Measurements from ENCODE around the gene AKAP12.
"Not testable (repeated sequence)": the region's sequence is repeated elsewhere in the genome, so short reads cannot be mapped to it uniquely, and the experiment has no call there.

The AKAP12 gene

GRCh38 chr6:151350442-151351145 lies 110.8 kb downstream of the AKAP12 start:
- DNase-seq: no peak

- DNase-seq: no peak
Measured at GRCh38 chr6:151351146-151351700, 111.5 kb downstream of the AKAP12 start.

DNA sequence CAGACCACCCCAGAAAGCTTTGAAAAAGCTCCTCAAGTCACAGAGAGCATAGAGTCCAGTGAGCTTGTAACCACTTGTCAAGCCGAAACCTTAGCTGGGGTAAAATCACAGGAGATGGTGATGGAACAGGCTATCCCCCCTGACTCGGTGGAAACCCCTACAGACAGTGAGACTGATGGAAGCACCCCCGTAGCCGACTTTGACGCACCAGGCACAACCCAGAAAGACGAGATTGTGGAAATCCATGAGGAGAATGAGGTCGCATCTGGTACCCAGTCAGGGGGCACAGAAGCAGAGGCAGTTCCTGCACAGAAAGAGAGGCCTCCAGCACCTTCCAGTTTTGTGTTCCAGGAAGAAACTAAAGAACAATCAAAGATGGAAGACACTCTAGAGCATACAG lies 112.0 kb downstream of the AKAP12 start:
- no peak for DNase-seq

DNA sequence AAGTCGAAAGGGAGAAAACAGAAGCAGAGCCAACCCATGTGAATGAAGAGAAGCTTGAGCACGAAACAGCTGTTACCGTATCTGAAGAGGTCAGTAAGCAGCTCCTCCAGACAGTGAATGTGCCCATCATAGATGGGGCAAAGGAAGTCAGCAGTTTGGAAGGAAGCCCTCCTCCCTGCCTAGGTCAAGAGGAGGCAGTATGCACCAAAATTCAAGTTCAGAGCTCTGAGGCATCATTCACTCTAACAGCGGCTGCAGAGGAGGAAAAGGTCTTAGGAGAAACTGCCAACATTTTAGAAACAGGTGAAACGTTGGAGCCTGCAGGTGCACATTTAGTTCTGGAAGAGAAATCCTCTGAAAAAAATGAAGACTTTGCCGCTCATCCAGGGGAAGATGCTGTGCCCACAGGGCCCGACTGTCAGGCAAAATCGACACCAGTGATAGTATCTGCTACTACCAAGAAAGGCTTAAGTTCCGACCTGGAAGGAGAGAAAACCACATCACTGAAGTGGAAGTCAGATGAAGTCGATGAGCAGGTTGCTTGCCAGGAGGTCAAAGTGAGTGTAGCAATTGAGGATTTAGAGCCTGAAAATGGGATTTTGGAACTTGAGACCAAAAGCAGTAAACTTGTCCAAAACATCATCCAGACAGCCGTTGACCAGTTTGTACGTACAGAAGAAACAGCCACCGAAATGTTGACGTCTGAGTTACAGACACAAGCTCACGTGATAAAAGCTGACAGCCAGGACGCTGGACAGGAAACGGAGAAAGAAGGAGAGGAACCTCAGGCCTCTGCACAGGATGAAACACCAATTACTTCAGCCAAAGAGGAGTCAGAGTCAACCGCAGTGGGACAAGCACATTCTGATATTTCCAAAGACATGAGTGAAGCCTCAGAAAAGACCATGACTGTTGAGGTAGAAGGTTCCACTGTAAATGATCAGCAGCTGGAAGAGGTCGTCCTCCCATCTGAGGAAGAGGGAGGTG lies 112.9 kb downstream of the AKAP12 start:
- no peak for DNase-seq

DNA sequence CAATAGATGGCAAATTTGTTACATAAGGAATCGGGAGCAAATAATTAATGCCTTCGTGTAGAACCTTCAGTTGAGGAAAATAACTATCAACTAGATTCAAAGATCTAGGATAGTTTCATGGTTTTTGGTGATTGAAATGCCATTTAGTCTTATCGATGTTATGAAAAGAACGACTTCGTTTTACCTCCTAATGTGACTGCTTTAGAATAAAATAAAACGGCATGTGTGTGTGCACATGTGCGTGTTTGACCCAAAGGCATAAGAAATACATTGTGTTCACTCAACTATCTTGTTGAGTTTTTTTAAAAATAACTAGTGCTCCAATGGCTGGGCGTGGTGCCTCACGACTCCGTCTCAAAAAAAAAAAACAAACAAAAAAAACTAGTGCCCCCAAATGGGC lies 114.0 kb downstream of the AKAP12 start:
- DNase-seq: no peak

- DNase-seq: not testable (repeated sequence)
Measured at GRCh38 chr6:151356983-151357382, 117.2 kb downstream of the AKAP12 start.

- no peak for DNase-seq
Measured at GRCh38 chr6:151357758-151358436, 118.1 kb downstream of the AKAP12 start.

- DNase-seq: no peak
Measured at GRCh38 chr6:151358475-151358874, 118.7 kb downstream of the AKAP12 start.

- DNase-seq: no peak
Measured at GRCh38 chr6:151359486-151359885, 119.7 kb downstream of the AKAP12 start.

DNA sequence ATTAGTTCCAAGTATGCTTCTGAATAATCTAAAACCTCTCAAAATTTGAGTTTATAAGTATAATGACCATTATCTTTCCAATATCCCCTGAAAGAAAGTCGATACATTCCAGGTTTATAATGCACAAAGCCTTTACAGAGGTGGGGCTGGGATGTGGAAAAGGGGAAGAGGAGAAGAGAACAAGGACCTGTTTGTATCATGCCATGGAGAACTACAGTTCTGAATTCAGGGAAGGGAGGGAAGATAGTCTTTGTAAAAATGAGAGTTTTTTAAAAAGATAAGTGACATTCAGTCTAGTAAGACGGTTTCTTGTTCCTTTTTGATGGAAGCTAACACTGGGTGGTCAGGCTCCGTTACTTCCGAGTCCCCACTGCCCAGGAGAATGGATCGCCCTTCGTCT lies 125.5 kb downstream of the AKAP12 start:
- DNase-seq: no peak

- no peak for DNase-seq
Measured at GRCh38 chr6:151370509-151371078, 130.8 kb downstream of the AKAP12 start.

DNA sequence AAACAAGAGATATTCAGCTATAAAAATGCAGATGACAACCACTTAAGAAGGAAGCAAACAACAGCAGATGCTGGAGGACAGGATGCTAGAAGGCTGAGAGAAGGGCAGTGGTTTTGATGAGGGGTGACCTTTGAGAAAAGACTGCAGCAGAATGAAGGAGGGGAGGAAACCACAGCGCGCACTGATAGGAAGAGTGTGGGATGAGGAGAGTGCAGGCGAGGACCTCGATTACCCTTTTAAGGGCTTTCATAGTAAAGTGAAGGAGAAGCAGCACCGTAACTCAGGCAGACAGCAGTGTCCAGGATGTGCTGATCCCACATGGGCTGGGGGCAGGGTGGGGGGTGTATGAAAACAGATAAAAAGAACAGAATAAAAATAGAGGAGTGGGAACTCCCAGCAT lies 132.4 kb downstream of the AKAP12 start:
- no peak for DNase-seq

DNA sequence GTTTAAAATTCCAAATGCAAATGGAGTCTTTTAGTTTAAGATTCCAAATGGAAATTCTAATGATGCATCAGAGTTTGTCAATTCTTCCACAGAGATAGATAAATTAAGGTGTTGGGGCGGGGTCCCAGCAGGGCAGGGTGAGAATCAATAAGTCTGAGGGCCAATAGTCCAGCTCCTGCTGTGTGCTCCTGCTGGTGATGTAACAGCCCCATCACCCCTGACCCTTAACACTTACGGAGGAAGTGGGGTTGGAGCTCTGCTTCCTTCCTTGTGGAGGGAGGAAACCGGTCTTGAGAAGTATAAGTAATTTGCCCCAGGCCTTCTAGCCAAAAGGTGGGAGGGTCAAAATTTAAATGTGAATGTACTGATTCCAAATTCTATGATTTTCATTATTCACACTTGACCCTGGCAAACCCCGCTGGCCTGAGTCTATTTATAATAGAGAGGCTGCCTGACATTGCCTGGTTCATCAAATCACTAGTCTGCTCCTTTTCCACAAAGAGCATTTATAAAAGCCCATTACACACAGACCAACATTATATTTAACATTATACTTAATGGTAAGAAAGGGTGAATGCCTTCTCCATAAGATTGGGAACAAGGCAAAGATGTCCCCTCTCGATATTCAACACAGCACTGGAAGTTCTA lies 134.4 kb downstream of the AKAP12 start:
- peak; percentile 35 to 48 for DNase-seq

DNA sequence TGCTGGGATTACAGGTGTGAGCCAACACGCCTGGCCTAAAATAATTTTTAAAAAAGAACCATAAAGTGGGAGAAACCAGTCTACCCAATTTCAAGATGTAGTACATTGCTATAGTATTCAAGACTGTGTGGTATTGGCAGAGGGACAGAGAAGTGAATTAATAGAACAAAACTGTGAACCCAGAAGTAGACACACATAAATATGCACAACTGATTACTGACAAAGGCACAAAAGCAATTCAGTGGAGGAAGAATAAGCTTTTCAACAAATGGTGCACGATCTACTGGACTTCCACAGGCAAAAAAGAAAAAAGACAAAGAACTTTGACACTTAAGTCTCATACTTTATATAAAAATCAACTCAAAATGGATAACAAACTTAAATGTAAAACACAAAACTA lies 136.1 kb downstream of the AKAP12 start:
- no peak for DNase-seq

DNA sequence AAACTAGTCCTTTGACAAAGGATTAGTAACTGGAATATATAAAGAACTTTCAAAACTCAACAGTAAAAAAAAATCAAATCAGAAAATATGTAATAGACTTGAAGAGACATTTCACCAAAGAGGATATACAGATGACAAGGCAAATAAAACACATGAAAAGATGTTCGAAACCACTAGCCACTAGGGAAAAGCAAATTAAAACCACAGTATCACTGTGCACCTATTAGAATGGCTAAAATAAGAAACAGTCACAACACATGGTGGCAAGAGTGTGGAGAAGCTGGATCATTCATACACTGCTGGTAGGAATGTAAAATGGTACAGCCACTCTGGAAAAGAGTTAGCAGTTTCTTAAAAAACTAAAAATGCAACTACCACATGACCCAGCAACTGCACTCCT lies 136.7 kb downstream of the AKAP12 start:
- DNase-seq: no peak

- no peak for DNase-seq
Measured at GRCh38 chr6:151377095-151377494, 137.3 kb downstream of the AKAP12 start.

- DNase-seq: peak; percentile 55 to 61
Measured at GRCh38 chr6:151379933-151380847, 140.4 kb downstream of the AKAP12 start.

GRCh38 chr6:151380848-151381205 lies 141.1 kb downstream of the AKAP12 start:
- DNase-seq: no peak

DNA sequence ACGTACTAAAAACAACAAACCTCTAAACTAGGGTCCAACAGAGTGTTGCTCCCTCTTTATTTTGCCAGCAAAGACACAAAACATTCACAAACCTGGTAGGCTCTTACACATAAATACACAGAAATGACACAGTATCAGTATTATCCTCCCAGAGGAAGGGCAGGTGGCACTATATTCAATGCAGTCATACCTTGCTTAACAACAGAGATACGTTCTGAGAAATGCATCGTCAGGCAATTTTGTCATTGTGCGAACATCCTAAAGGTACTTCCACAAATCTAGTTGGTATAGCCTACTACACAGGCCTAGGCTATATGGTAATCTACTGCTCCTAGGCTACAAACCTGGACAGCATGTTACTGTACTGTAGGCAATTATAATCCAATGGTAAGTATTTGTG lies 142.0 kb downstream of the AKAP12 start:
- no peak for DNase-seq

GRCh38 chr6:151382631-151383030 lies 142.9 kb downstream of the AKAP12 start:
- DNase-seq: not testable (repeated sequence)

DNA sequence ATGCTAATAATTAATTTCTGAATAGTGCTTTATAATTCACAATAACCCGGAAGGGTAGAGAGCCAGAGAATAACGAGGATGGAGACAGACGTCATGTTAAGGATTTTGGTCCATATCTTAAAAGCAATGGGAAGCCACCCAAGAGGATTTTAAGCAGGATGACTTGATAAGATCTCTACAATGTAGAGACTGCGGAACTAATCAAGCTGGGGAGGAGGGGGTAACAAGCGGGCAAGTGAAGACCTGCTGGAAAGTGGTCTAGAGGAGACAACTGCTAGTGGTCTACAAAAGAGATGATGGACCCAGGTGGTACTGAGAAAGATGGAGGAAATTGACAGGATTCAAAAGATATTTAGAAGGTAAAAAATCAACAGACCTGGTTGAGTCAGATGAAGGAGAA lies 144.4 kb downstream of the AKAP12 start:
- DNase-seq: no peak

Measured in inflammatory macrophage treated with lipopolysaccharide for 1 hour (primary cell).